ENCODE measurements around the gene ADAMTS3.

DNA sequence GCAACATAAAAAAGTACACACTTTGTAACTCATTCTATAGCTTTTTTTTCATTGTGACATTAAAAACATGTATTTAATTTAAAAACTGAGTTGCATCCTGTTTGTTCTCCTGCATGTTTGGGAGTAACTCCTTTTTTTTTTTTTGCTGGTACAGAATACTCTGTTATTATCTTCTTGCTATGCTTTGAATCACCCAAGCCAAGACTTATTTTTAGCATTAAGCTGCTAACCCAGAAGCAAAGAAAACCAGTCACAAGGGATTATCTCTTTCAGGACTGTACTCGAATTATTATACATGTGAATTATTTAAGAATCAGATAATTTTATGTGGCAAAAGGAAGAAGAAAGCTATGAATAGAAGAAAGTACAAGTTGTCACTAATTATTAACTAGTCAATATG is 194.9 kb downstream of the ADAMTS3 start:
- TF ChIP-seq SMARCE1 (IDR thresholded peaks at IDR 0.05; ENCODE audit: borderline replicate concordance) (no peak), ZKSCAN1 (IDR thresholded peaks at IDR 0.05; ENCODE audit: low read length) (no peak)

All from HepG2 (cell line).